SH-SY5Y (cell line): Measurements from ENCODE around the gene RNF113B.

ENCODE experiments used
- GATA2 ChIP-seq: IDR thresholded peaks from 2 replicates; pipeline ENCODE4 v1.6.1; 2011; ENCODE audit warnings: mild to moderate bottlenecking, low read depth, low read length
- GATA3 ChIP-seq: IDR thresholded peaks from 2 replicates; pipeline ENCODE4 v1.6.1; 2011; ENCODE audit warnings: low read depth, mild to moderate bottlenecking, low read length, moderate library complexity

DNA sequence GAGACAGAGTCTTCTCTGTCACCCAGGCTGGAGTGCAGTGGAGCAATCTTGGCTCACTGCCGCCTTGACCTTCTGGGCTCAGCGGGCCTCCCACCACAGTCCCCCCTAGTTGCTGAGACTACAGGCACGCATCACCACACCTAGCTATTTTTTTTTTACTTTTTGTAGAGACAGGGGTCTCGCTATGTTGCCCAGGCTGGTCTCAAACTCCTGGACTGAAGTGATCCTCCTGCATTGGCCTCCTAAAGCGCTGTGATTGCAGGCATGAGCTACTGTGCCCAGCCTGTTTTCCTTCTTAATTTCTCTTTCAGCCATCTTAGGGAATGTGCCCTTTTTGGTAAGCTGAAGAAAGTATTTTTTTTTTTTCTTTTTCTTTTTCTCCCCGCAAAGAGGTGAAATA is 42.6 kb upstream of the RNF113B start:
- TF ChIP-seq GATA2 (no peak), GATA3 (no peak)
